Measurements from ENCODE around the gene NEFH. TPM values are rescaled to one million over a fixed set of nuclear protein-coding genes. Genes with fewer than 3 reads are reported as not detected.

Gene NEFH
- total and polyA plus RNA-seq, 4 donors, result 0.22 to 0.71 (median 0.56) TPM

DNA sequence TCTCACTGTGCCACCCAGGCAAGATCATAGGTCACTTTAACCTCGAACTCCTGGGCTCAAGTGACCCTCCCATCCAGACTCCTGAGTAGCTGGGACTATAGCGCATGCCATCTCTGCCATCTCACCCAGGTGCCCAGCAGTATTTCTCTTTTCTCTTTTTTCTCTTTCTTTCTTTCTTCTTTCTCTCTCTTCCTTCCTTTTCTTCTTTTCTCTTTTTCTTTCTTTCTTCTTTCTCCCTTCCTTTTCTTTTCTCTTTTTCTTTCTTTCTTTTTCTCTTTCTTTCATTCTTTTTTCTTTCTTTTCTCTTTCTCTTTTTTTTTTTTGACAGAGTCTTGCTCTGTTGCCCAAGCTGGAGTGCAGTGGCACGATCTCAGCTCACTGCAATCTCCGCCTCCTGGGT lies 28.2 kb upstream of the NEFH start:
- WGBS, 2 donors, result 85 to 87% methylated on average over 4 of the region's 4 CpGs
- Histone ChIP-seq H3K27me3 (ENCODE audit: control insufficient read depth in 3 of 3, insufficient read depth in 3 of 3, low read length in 2 of 3) (no peaks in the 10 kb centered on the region), H3K4me1 (ENCODE audit: control insufficient read depth in 5 of 5, insufficient read depth in 5 of 5, low read length in 5 of 5) (no peaks in the 10 kb centered on the region), H3K4me3 (no peak overlapping the region), H3K27ac (ENCODE audit: low read depth in 1 of 2, low read length in 1 of 2) (no peak overlapping the region), H3K36me3 (ENCODE audit: control insufficient read depth in 4 of 4, insufficient read depth in 4 of 4, low read length in 4 of 4) (no peaks in the 10 kb centered on the region), H3K9me3 (ENCODE audit: control insufficient read depth in 4 of 4, insufficient read depth in 3 of 4, low read length in 3 of 4) (no peaks in the 10 kb centered on the region), H3K9ac (ENCODE audit: insufficient read depth in 1 of 2, low read length in 2 of 2) (no peak overlapping the region)
- TF ChIP-seq, protein P1, sequence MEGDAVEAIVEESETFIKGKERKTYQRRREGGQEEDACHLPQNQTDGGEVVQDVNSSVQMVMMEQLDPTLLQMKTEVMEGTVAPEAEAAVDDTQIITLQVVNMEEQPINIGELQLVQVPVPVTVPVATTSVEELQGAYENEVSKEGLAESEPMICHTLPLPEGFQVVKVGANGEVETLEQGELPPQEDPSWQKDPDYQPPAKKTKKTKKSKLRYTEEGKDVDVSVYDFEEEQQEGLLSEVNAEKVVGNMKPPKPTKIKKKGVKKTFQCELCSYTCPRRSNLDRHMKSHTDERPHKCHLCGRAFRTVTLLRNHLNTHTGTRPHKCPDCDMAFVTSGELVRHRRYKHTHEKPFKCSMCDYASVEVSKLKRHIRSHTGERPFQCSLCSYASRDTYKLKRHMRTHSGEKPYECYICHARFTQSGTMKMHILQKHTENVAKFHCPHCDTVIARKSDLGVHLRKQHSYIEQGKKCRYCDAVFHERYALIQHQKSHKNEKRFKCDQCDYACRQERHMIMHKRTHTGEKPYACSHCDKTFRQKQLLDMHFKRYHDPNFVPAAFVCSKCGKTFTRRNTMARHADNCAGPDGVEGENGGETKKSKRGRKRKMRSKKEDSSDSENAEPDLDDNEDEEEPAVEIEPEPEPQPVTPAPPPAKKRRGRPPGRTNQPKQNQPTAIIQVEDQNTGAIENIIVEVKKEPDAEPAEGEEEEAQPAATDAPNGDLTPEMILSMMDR (IDR thresholded peaks at IDR 0.05; ENCODE audit: control extremely low read depth, extremely low read depth), result no peak
- DNase-seq (no peak), ATAC-seq (ENCODE audit: insufficient read depth, low FRiP score) (no peak)

DNA sequence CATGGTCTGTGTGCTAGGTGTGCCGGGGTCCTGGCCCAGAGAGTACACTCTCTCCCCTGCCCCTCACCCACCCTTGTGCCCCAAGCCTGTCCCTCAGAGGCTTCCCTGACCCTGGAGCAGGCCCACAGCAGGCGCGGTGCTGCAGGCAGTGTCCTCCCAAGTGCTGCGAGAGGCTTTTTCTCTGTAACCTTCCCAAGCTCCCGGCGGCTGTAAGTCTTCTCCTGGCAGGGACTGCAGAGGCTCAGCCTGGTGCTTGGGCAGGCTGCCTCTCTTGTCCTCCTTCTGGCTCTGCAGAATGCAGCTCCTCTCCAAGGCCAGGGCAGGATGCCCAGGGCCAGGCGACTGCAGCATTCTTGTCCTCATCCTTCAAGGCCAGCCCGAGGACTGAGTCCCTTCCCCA lies 25.7 kb upstream of the NEFH start:
- DNase-seq (no peak), ATAC-seq (ENCODE audit: insufficient read depth, low FRiP score) (no peak)
- H3K27ac ChIP-seq (ENCODE audit: low read depth in 1 of 2, low read length in 1 of 2), result no peak overlapping the region
- no peaks in the 10 kb centered on the region for H3K9me3 ChIP-seq (ENCODE audit: control insufficient read depth in 4 of 4, insufficient read depth in 3 of 4, low read length in 3 of 4)
- H3K36me3 ChIP-seq (ENCODE audit: control insufficient read depth in 4 of 4, insufficient read depth in 4 of 4, low read length in 4 of 4), result no peaks in the 10 kb centered on the region
- H3K4me3 ChIP-seq, result no peak overlapping the region
- TF ChIP-seq, protein P1 (IDR thresholded peaks at IDR 0.05; ENCODE audit: control extremely low read depth, extremely low read depth), result no peak
- 79 to 81% methylated on average over 8 of the region's 8 CpGs for WGBS, 2 donors
- no peaks in the 10 kb centered on the region for H3K4me1 ChIP-seq (ENCODE audit: control insufficient read depth in 5 of 5, insufficient read depth in 5 of 5, low read length in 5 of 5)
- H3K9ac ChIP-seq (ENCODE audit: insufficient read depth in 1 of 2, low read length in 2 of 2), result no peak overlapping the region
- no peaks in the 10 kb centered on the region for H3K27me3 ChIP-seq (ENCODE audit: control insufficient read depth in 3 of 3, insufficient read depth in 3 of 3, low read length in 2 of 3)

DNA sequence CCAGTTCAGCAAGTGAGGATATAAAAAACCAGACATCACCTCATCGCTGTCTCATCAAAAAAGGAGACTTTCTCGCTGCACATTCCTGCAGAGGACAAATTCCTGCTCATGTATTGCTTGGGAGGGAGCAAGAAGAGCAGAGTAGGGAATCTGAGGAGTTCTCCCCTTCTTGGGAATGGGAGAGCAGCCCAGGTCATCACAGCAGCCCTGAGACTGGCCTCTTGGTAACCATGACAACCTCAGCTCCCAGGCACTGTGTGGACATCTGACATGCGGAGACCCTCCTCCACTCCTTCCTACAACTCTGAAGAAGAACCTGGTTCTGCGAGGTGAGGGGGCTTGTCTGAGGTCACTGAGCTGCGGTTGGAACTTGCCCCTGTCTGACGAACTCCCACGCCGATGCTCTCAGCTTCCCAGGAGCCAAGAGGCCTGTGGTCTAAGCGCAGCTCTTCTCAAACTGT lies 23.8 kb upstream of the NEFH start:
- no peaks in the 10 kb centered on the region for H3K9me3 ChIP-seq (ENCODE audit: control insufficient read depth in 4 of 4, insufficient read depth in 3 of 4, low read length in 3 of 4)
- H3K27ac ChIP-seq (ENCODE audit: low read depth in 1 of 2, low read length in 1 of 2), result no peak overlapping the region
- no peaks in the 10 kb centered on the region for H3K27me3 ChIP-seq (ENCODE audit: control insufficient read depth in 3 of 3, insufficient read depth in 3 of 3, low read length in 2 of 3)
- H3K4me3 ChIP-seq, result no peak overlapping the region
- WGBS, 2 donors, result 71 to 84% methylated on average over 9 of the region's 9 CpGs
- no peak overlapping the region for H3K9ac ChIP-seq (ENCODE audit: insufficient read depth in 1 of 2, low read length in 2 of 2)
- DNase-seq, result no peak
- H3K4me1 ChIP-seq (ENCODE audit: control insufficient read depth in 5 of 5, insufficient read depth in 5 of 5, low read length in 5 of 5), result no peaks in the 10 kb centered on the region
- H3K36me3 ChIP-seq (ENCODE audit: control insufficient read depth in 4 of 4, insufficient read depth in 4 of 4, low read length in 4 of 4), result no peaks in the 10 kb centered on the region
- no peak for ATAC-seq (ENCODE audit: insufficient read depth, low FRiP score)
- TF ChIP-seq, protein P1 (IDR thresholded peaks at IDR 0.05; ENCODE audit: control extremely low read depth, extremely low read depth), result no peak

DNA sequence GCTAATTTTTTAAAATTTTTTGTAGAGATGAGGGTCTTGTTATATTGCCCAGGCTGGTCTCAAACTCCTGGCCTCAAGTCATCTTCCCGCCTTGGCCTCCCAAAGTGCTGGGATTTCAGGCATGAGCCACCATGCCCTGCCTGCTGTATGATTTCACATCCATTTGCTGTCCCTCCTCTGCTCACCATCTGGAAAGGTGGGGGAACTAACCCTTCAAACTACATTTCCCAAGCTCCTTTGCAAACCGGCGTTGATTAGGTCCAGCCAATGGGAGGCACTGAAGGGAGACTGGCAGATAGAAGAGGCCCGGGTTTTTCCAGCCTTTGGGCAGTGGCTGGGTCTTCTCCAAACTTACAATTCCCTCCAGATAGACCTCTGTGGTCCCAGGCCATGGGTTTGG lies 22.3 kb upstream of the NEFH start:
- DNase-seq, result peak in 1 of 3 donors; percentile 21
- Histone ChIP-seq H3K4me1 (ENCODE audit: control insufficient read depth in 5 of 5, insufficient read depth in 5 of 5, low read length in 5 of 5) (no peaks in the 10 kb centered on the region), H3K9me3 (ENCODE audit: control insufficient read depth in 4 of 4, insufficient read depth in 3 of 4, low read length in 3 of 4) (no peaks in the 10 kb centered on the region), H3K36me3 (ENCODE audit: control insufficient read depth in 4 of 4, insufficient read depth in 4 of 4, low read length in 4 of 4) (no peaks in the 10 kb centered on the region), H3K9ac (ENCODE audit: insufficient read depth in 1 of 2, low read length in 2 of 2) (no peak overlapping the region), H3K4me3 (no peak overlapping the region), H3K27ac (ENCODE audit: low read depth in 1 of 2, low read length in 1 of 2) (no peak overlapping the region), H3K27me3 (ENCODE audit: control insufficient read depth in 3 of 3, insufficient read depth in 3 of 3, low read length in 2 of 3) (no peaks in the 10 kb centered on the region)
- no peak for ATAC-seq (ENCODE audit: insufficient read depth, low FRiP score)
- TF ChIP-seq, protein P1 (IDR thresholded peaks at IDR 0.05; ENCODE audit: control extremely low read depth, extremely low read depth), result no peak
- WGBS, 2 donors, result 38% methylated on average over 4 of the region's 4 CpGs
